ENCODE results near the gene MATCAP1. TPM values are rescaled to one million over a fixed set of nuclear protein-coding genes. Genes with fewer than 3 reads are reported as not detected.

MATCAP1 gene
- total RNA-seq, 4 donors from 2014 or later, result 10.1 to 36.9 (median 12.5) TPM

GRCh38 chr16:67169011-67169451 lies 14.7 kb downstream of the MATCAP1 start:
- no peak for TF ChIP-seq CTCF (IDR thresholded peaks at IDR 0.05; ENCODE audit: low read depth)

DNA sequence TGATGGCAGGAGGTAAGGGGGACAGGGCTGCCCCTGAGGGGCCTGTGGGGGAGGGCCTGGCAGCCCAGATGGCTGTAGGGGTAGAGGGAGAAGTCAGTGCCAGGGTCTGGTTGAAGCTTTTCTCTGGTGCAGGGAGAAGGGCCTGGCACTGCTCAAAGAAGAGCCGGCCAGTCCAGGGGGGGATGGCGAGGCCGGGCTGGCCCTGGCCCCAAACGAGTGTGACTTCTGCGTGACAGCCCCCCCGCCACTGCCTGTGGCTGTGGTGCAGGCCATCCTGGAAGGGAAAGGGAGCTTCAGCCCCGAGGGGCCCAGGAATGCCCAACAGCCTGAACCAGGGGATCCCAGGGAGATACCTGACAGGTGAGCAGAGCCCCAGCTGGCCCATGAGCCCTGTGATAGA lies 16.2 kb downstream of the MATCAP1 start:
- TF ChIP-seq CTCF (IDR thresholded peaks at IDR 0.05; ENCODE audit: low read depth), result no peak

DNA sequence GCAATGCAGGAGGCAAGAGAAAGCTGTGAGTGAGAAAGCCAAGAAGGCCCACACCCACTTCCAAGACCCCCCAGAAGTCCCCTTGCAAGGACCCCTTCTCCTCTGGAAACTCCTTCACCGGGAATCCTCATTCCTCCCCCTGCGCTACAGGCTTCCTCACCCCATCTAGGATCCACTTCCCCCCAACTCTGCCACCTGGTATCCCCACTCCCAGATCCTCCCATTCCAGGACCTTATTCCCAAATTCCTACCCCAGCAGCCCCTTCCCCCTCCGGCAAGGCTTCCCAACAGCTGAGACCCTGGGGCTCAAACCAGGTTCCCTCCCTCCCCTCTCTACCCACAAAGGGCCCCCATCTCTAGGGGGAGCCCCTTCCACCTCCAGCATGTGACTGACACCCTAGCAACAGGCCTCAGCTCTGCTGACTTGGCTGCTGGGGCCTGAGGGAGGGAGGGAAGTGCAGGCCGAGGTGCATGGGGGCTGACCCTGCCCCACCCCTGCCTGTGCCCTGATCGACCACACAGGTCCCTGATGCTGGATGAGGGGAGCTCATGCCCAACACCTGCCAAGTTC lies 17.1 kb downstream of the MATCAP1 start:
- no peak for TF ChIP-seq CTCF (IDR thresholded peaks at IDR 0.05; ENCODE audit: low read depth)

DNA sequence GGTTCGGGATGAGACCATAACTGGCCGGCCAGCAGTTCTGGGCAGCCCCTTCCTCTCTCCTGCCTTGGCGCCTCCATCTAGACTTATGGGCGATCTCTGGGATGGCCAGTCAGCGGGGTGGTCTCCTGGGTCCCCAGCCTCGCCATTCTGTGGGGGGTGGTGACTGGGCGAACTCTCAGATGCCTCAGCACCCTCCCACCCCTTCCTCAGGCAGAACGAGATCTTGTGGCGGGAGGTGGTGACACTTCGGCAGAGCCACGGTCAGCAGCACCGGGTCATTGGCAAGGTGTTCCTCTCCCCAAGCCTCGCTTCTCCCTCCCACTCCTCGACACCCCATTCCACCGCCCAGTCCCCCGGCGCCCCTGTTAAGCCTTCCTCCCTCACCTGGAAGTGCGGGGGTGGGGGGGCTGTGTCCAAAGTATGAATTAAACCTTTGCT lies 17.6 kb downstream of the MATCAP1 start:
- TF ChIP-seq CTCF (IDR thresholded peaks at IDR 0.05; ENCODE audit: low read depth), result no peak

GRCh38 chr16:67165121-67166078 lies 18.4 kb downstream of the MATCAP1 start:
- TF ChIP-seq CTCF (IDR thresholded peaks at IDR 0.05; ENCODE audit: low read depth), result no peak

- TF ChIP-seq CTCF (IDR thresholded peaks at IDR 0.05; ENCODE audit: low read depth), result no peak
Measured at GRCh38 chr16:67164599-67165061, 19.1 kb downstream of the MATCAP1 start, which contains the start of gene HSF4. Gene HSF4 (plus strand): TSS chr16:67164745. CDS start chr16:67164812, 67 bp downstream.

DNA sequence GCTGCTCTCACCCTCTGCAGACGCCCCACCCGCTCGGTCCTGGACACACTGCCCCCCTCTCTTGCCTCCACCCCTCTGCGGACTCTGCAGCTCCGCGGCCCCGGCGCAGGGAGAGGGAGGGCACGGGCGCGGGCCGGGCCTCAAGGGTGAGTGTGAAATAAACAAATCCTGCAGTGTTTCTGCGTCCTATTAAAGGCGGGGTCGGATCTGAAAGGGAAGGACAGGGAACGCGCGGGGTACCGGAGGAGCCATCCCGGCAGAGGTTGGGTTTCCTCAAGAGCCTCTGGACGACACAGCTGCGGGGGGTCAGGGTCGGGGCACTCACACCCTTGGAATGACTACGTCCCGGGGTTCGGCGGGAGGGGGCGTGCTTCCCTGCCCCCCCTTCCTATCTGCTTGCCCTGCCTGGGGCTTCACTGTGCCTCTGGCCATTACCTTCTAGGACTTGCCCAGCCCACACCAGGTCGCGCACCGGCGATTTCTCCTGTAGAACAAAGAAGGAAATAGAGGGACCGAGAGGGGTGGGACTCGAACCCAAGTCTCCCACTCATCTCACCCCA lies 19.7 kb downstream of the MATCAP1 start:
- no peak for TF ChIP-seq CTCF (IDR thresholded peaks at IDR 0.05; ENCODE audit: low read depth)

Data from subcutaneous adipose tissue (tissue), 4 donors.